ENCODE data around the gene GPR78.

Gene GPR78

DNA sequence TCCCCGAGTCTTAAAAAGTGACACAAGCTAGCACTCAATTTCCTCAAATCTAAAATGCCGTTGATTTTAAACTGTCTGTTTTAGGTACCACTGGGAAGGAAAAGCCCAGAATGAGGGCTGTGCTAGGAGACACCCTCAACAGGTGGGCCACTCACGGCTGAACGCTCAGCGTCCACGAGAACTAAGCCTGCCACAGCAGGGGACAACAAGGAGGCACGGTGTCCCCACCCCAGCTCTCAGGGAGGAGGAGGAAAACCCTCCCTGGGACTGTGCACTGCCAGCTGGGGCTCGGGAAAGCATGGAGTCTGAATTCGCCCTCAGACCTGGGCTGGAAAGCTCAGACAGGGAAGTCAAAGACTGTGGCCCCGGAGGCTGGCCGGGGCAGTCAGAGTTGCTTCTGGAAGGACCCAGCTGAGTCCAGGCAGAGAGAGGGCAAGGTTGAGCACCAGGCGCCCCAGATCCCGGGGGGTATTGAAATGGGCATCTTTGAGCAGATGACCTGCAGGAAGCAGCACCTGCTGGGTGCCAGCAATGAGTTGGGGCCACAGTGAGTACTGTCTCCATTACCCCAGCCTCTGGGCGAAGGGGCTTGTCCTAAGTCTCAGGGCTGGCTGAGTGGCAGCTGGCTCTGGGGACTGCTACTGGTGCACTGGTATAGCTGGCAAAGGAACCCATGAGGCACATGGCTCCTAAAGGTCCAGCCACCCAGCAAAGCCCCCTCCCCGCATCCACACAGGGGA, 11.6 kb downstream of the GPR78 start:
- Histone ChIP-seq H3K36me3 (ENCODE audit: control insufficient read depth, insufficient read depth, low read length) (no peaks in the 10 kb centered on the region), H3K4me1 (ENCODE audit: control insufficient read depth, insufficient read depth, low read length) (peaks cover 41% of the 10 kb centered on the region), H3K27me3 (ENCODE audit: control insufficient read depth, insufficient read depth, low read length, poor library complexity, severe bottlenecking) (peaks cover 27% of the 10 kb centered on the region), H3K9me3 (ENCODE audit: control insufficient read depth, low read length) (no peaks in the 10 kb centered on the region), H3K4me3 (ENCODE audit: insufficient read depth, low read depth, low read length) (peak overlapping the region; percentile 49), H3K27ac (ENCODE audit: insufficient read depth, low read depth, low read length, poor library complexity, severe bottlenecking) (no peak overlapping the region)
- WGBS, 2 experiments: 62 to 65% methylated on average over 15 of the region's 15 CpGs

DNA sequence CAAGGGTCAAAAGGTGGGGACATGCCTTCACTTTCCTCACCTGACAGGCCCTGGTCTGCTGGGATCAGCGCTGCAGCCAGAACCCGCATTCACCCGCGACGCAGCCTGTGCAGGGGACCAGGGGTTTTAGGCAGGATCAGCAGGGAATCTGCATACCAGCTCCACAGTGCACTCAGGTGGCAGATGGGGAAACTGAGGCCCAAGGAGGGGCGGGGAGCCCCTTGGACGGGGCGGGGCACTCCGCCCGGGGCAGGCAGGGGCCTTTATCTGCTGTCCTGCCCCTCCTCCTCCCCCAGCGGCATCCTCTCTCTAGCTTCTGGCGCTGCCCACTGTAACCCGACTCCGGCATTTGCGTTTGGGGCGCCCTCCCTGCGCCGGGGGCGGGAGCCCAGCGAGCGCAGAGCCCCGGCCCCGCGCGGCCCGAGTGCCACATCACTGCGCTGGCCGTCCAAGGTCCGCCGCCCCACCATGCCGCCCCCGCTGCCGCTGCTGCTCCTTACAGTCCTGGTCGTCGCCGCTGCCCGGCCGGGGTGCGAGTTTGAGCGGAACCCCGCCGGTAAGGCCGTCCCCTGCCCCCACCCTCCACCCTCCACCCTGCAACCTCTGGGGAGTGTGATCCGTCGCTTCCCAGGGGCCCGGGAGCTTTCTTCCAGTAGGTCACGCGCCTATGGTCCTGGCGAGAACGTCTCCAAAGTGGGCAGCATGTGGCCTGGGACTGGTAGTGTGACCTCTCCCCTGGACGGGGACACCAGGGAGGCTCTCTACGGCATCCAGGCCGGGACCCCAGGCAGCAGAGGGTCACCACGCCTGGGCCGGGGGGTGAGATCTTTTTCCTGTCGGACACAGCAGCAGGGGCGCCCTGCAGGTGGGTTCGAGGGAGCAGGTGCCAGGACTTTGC, 12.4 kb downstream of the GPR78 start, which contains the start of gene CPZ:
TSS of gene CPZ (plus strand) at position 400 of the 898 bp plus-strand sequence. CDS start at position 469, 69 bp downstream.
- Histone ChIP-seq H3K4me1 (ENCODE audit: control insufficient read depth, insufficient read depth, low read length) (peaks cover 41% of the 10 kb centered on the region), H3K36me3 (ENCODE audit: control insufficient read depth, insufficient read depth, low read length) (no peaks in the 10 kb centered on the region), H3K9me3 (ENCODE audit: control insufficient read depth, low read length) (no peaks in the 10 kb centered on the region), H3K27me3 (ENCODE audit: control insufficient read depth, insufficient read depth, low read length, poor library complexity, severe bottlenecking) (peaks cover 27% of the 10 kb centered on the region), H3K4me3 (ENCODE audit: insufficient read depth, low read depth, low read length) (peak within 1 kb of the TSS; percentile 49), H3K27ac (ENCODE audit: insufficient read depth, low read depth, low read length, poor library complexity, severe bottlenecking) (no peak within 1 kb of the TSS)
- WGBS, 2 experiments: 3% methylated on average over 58 of the region's 58 CpGs

DNA sequence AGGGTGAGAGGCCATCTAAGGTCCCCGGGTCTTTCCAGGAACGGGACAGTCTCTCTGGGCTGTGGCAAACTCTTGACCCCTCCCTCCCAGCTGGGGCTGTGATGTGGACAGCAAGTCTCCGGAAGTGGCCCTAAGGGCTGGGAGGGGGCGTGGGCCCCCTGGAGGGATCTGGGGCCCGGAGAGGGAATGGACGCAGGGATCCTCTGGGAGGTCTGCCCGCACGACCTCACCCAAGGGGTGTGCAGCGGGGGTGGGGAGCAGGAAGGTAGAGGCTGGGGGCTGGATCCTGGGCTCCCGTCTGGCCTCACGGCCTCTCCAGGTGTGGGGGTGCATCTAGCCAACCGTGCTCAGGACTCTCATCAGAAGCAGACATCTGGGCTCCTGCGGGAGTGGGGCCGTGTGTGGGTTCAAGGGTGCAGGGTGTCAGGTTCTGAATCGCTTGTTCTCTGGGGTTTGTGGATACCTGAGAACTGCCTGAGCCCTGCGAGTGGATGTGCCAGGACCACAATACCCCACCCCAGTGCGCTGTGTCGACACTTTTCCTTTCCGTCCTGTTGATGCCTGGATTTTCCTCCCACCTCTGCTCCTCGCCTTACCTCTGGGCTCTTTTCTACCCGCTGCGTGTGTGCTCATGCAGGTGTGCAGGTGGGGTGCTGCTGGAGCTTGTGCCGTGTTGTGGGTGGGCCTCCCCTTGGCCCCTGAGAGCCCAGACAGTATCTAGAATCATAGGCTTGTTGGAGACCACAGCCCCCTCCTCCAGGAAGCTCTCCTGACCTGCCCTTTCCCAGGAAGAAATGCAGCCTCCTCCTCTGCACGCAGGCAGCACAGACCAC, 13.3 kb downstream of the GPR78 start:
- peaks cover 27% of the 10 kb centered on the region for H3K27me3 ChIP-seq (ENCODE audit: control insufficient read depth, insufficient read depth, low read length, poor library complexity, severe bottlenecking)
- 36 to 38% methylated on average over 24 of the region's 24 CpGs for WGBS, 2 experiments

DNA sequence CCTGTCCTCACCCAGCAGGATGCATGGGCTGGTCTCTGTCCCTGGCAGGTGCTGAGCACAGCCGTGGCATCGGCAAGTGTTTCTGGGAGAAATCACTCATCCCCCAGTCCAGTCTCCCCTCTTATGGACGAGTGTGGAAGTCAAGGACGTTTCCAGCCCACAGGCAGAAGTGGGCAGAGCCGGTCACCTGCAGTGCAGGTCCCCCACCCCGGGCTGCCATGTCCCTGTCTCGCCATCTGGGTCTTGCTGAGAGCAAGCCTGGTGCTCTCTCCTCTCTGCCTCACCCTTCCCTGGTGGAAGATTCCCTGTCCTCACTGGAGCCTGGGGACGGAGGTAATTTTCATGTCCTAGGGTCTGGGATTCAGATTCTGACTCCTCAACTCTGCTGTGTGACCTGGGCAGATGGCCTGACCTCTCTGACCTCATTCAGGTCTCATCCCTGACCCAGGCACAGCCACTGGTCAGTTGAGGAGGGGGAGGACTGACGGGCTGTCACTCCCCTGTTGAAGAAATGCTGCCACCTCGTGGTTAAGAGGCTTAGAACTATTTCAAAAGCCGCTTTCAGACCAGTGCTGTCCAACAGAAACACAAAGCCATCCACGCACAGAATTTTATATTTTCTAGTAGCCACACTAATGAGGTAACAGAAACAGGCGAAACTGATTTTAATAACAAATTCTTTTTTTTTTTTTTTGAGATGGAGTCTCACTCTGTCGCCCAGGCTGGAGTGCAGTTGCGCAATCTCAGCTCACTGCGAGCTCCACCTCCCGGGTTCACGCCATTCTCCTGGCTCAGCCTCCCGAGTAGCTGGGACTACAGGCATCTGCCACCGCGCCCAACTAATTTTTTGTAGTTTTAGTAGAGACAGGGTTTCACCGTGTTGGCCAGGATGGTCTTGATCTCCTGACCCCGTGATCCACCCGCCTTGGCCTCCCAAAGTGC, 14.2 kb downstream of the GPR78 start:
- no peaks in the 10 kb centered on the region for H3K36me3 ChIP-seq (ENCODE audit: control insufficient read depth, insufficient read depth, low read length)
- H3K4me3 ChIP-seq (ENCODE audit: insufficient read depth, low read depth, low read length): no peak overlapping the region
- no peaks in the 10 kb centered on the region for H3K9me3 ChIP-seq (ENCODE audit: control insufficient read depth, low read length)
- no peak overlapping the region for H3K27ac ChIP-seq (ENCODE audit: insufficient read depth, low read depth, low read length, poor library complexity, severe bottlenecking)
- peaks cover 41% of the 10 kb centered on the region for H3K4me1 ChIP-seq (ENCODE audit: control insufficient read depth, insufficient read depth, low read length)
- peaks cover 27% of the 10 kb centered on the region for H3K27me3 ChIP-seq (ENCODE audit: control insufficient read depth, insufficient read depth, low read length, poor library complexity, severe bottlenecking)
- 67% methylated on average over 24 of the region's 24 CpGs for WGBS, 2 experiments

More for the DNA sequence above, 13.3 kb downstream of the GPR78 start:
- peak overlapping the region; percentile 49 for H3K4me3 ChIP-seq (ENCODE audit: insufficient read depth, low read depth, low read length)
- no peaks in the 10 kb centered on the region for H3K9me3 ChIP-seq (ENCODE audit: control insufficient read depth, low read length)
- peaks cover 41% of the 10 kb centered on the region for H3K4me1 ChIP-seq (ENCODE audit: control insufficient read depth, insufficient read depth, low read length)
- no peaks in the 10 kb centered on the region for H3K36me3 ChIP-seq (ENCODE audit: control insufficient read depth, insufficient read depth, low read length)
- H3K27ac ChIP-seq (ENCODE audit: insufficient read depth, low read depth, low read length, poor library complexity, severe bottlenecking): no peak overlapping the region

DNA sequence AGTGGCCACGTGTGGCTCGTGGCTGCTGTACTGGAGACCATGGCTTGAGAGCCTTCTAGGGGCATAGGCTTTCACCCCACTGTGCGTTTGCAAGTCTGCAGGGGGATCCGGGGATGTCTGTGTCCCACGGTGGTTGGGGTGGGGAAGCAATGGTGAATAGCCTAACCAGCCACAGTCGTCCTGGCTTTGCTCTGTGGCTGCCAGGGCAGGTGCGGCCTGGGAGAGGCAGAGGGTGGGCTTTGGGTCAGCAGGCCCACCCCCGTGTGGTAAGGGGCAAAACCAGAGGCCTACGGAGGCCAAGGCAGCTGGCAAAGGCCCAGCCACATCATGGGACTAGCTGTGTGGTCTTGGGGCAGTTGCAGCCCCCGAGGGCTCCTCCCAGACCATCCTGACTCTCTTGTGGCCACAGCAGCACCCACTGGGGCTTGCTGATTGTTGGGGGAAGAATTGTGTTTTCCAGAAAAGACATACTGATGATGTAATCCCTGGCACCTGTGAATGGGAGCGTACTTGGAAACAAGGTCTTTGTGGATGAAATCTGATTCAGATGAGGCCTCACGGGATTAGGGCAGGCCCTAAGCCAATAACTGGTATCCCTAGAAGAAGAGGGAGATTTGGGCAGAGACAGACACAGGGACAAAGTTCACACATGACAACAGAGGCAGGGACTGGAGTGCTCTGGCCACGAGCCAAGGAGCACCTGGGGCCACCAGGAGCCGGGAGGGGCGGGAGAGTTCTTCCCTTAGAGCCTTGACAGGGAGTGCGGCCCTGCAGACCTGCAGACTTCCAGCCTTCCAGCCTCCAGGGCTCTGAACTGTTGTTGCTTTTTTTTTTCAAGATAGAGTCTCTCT, 15.3 kb downstream of the GPR78 start:
- Histone ChIP-seq H3K27me3 (ENCODE audit: control insufficient read depth, insufficient read depth, low read length, poor library complexity, severe bottlenecking) (peaks cover 26% of the 10 kb centered on the region), H3K4me1 (ENCODE audit: control insufficient read depth, insufficient read depth, low read length) (peaks cover 36% of the 10 kb centered on the region), H3K4me3 (ENCODE audit: insufficient read depth, low read depth, low read length) (no peak overlapping the region), H3K9me3 (ENCODE audit: control insufficient read depth, low read length) (no peaks in the 10 kb centered on the region), H3K36me3 (ENCODE audit: control insufficient read depth, insufficient read depth, low read length) (no peaks in the 10 kb centered on the region), H3K27ac (ENCODE audit: insufficient read depth, low read depth, low read length, poor library complexity, severe bottlenecking) (no peak overlapping the region)
- WGBS, 2 experiments: 82 to 84% methylated on average over 16 of the region's 16 CpGs

DNA sequence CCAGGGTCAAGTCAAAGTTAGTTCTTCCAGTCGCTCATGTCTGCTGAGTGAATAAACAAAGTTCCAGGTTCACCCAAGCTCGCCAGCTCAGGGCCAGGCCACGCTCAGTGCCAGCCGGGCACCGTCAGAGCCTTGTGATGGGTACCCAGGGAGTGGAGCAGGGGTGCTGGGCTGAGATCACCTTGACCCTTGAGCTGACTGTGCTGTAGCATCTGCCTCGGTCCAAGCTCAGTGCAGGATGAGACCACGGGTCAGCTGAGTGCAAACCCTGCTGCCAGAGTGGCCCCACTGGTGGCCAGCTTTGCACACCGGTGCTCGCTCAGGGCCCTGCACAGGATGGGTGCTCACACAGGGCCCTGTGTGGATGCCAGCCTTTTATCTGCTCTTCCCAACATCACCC, 16.7 kb downstream of the GPR78 start:
- H3K9me3 ChIP-seq (ENCODE audit: control insufficient read depth, low read length): no peaks in the 10 kb centered on the region
- H3K27ac ChIP-seq (ENCODE audit: insufficient read depth, low read depth, low read length, poor library complexity, severe bottlenecking): no peak overlapping the region
- 88 to 90% methylated on average over 9 of the region's 9 CpGs for WGBS, 2 experiments
- peaks cover 22% of the 10 kb centered on the region for H3K27me3 ChIP-seq (ENCODE audit: control insufficient read depth, insufficient read depth, low read length, poor library complexity, severe bottlenecking)
- H3K4me1 ChIP-seq (ENCODE audit: control insufficient read depth, insufficient read depth, low read length): peaks cover 22% of the 10 kb centered on the region
- no peak overlapping the region for H3K4me3 ChIP-seq (ENCODE audit: insufficient read depth, low read depth, low read length)
- H3K36me3 ChIP-seq (ENCODE audit: control insufficient read depth, insufficient read depth, low read length): no peaks in the 10 kb centered on the region

DNA sequence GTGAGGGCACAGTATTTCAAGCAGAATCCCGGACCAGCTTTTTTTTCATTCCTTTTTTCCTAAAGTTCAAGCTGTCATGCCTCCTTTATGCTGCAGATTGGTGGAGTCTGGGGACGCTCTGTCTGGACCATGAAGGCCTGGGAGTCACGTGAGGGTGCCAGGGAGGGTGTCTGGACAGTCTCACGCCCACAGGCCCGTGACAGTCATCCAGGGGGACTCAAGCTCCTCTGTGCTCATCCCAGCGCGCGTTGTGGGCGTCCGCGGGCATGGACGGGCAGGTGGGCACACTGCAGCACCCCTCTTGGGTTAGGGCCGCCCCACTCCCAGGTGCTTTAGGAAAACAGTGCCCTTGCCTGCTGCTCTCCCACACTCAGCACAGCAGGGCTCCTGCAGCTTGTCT, 17.1 kb downstream of the GPR78 start:
- Histone ChIP-seq H3K36me3 (ENCODE audit: control insufficient read depth, insufficient read depth, low read length) (no peaks in the 10 kb centered on the region), H3K4me3 (ENCODE audit: insufficient read depth, low read depth, low read length) (no peak overlapping the region), H3K4me1 (ENCODE audit: control insufficient read depth, insufficient read depth, low read length) (peaks cover 18% of the 10 kb centered on the region), H3K27ac (ENCODE audit: insufficient read depth, low read depth, low read length, poor library complexity, severe bottlenecking) (no peak overlapping the region), H3K9me3 (ENCODE audit: control insufficient read depth, low read length) (no peaks in the 10 kb centered on the region), H3K27me3 (ENCODE audit: control insufficient read depth, insufficient read depth, low read length, poor library complexity, severe bottlenecking) (peaks cover 18% of the 10 kb centered on the region)
- 94% methylated on average over 13 of the region's 13 CpGs for WGBS, 2 experiments

DNA sequence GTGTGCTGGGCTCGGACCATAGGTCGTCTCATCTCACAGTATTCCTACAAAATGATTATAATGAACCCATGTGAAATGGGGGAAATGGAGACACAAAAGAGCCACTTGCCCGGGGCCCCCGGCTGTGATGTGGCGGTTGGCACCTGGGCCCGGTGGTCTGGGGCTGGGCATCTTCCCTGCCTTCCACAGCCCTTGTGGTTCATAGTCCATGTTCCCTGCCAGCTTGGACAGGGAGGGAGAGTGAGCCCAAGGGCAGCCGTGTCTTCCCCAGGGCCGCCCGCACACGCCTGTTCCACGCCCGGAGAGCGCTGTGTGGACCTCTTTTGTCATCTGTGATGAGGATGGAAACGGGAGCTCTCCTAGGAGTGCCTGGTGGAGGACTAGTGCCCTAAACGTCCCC, 17.6 kb downstream of the GPR78 start:
- no peak overlapping the region for H3K27ac ChIP-seq (ENCODE audit: insufficient read depth, low read depth, low read length, poor library complexity, severe bottlenecking)
- 90 to 94% methylated on average over 15 of the region's 15 CpGs for WGBS, 2 experiments
- H3K4me3 ChIP-seq (ENCODE audit: insufficient read depth, low read depth, low read length): no peak overlapping the region
- no peaks in the 10 kb centered on the region for H3K9me3 ChIP-seq (ENCODE audit: control insufficient read depth, low read length)
- H3K4me1 ChIP-seq (ENCODE audit: control insufficient read depth, insufficient read depth, low read length): peaks cover 13% of the 10 kb centered on the region
- peaks cover 13% of the 10 kb centered on the region for H3K27me3 ChIP-seq (ENCODE audit: control insufficient read depth, insufficient read depth, low read length, poor library complexity, severe bottlenecking)
- no peaks in the 10 kb centered on the region for H3K36me3 ChIP-seq (ENCODE audit: control insufficient read depth, insufficient read depth, low read length)
